CD4-positive, alpha-beta T cell treated with Interleukin-10 for 1 hour (primary cell): ENCODE results near the gene GNL3.
"Not testable (repeated sequence)": the region's sequence is repeated elsewhere in the genome, so short reads cannot be mapped to it uniquely, and the experiment has no call there.

Source experiments
- DNase-seq: peaks from one replicate; pipeline ENCODE4 v3.0.0-alpha.2; 2020

GNL3 gene

GRCh38 chr3:52685709-52686691 is at the start of gene GNL3, which contains the start of gene PBRM1:
GNL3 (plus strand) TSS chr3:52686032; CDS start chr3:52686093, 61 bp downstream.
PBRM1 (minus strand) TSS chr3:52685913.
- peak; percentile 95 for DNase-seq

- no peak for DNase-seq
These were observed 49.2 kb upstream of the GNL3 start for GRCh38 chr3:52636673-52637072.

GRCh38 chr3:52645549-52645948 is 40.3 kb upstream of the GNL3 start:
- no peak for DNase-seq

- no peak for DNase-seq
These were observed 36.2 kb upstream of the GNL3 start for GRCh38 chr3:52649461-52650210.

GRCh38 chr3:52650439-52650838 is 35.4 kb upstream of the GNL3 start:
- DNase-seq: no peak

GRCh38 chr3:52651592-52651991 is 34.2 kb upstream of the GNL3 start:
- no peak for DNase-seq

- no peak for DNase-seq
These were observed 29.9 kb upstream of the GNL3 start for GRCh38 chr3:52655895-52656294.

- DNase-seq: no peak
These were observed 25.8 kb upstream of the GNL3 start for GRCh38 chr3:52660046-52660445.

- no peak for DNase-seq
These were observed 22.7 kb upstream of the GNL3 start for GRCh38 chr3:52663098-52663497.

GRCh38 chr3:52670621-52671521 is 15.0 kb upstream of the GNL3 start:
- peak; percentile 53 for DNase-seq

- DNase-seq: no peak
These were observed 14.2 kb upstream of the GNL3 start for GRCh38 chr3:52671676-52672075.

- not testable (repeated sequence) for DNase-seq
These were observed 9.6 kb upstream of the GNL3 start for GRCh38 chr3:52676201-52676600.

GRCh38 chr3:52678265-52679198 is 7.3 kb upstream of the GNL3 start:
- DNase-seq: no peak

- no peak for DNase-seq
These were observed 6.7 kb upstream of the GNL3 start for GRCh38 chr3:52679199-52679538.

GRCh38 chr3:52679811-52680210 is 6.0 kb upstream of the GNL3 start:
- DNase-seq: no peak

GRCh38 chr3:52681596-52681995 is 4.2 kb upstream of the GNL3 start:
- DNase-seq: no peak

- no peak for DNase-seq
These were observed 3.8 kb upstream of the GNL3 start for GRCh38 chr3:52682016-52682415.

GRCh38 chr3:52683611-52684010 is 2.2 kb upstream of the GNL3 start:
- DNase-seq: no peak

GRCh38 chr3:52684184-52684583 is 1.6 kb upstream of the GNL3 start:
- no peak for DNase-seq

- peak; percentile 93 for DNase-seq
These were observed 535 bp upstream of the GNL3 start for GRCh38 chr3:52685285-52685708.

- no peak for DNase-seq
These were observed 2.4 kb downstream of the GNL3 start for GRCh38 chr3:52688266-52688665.

- DNase-seq: no peak
These were observed 3.3 kb downstream of the GNL3 start for GRCh38 chr3:52689151-52689550.
